ENCODE measurements around the gene NID1.

GRCh38 chr1:236111527-236112331, 46.8 kb upstream of the NID1 start:
- TF ChIP-seq CTCF (IDR thresholded peaks at IDR 0.05) (no peak), POLR2A (IDR thresholded peaks at IDR 0.05) (no peak)
